ENCODE data around the gene MLX. TPM values are rescaled to one million over a fixed set of nuclear protein-coding genes. Genes with fewer than 3 reads are reported as not detected.
A peak's percentile ranks its signal among the peaks of the same experiment; 100 is the strongest.

Gene MLX
- total RNA-seq, 1 donor: 43.4 TPM

DNA sequence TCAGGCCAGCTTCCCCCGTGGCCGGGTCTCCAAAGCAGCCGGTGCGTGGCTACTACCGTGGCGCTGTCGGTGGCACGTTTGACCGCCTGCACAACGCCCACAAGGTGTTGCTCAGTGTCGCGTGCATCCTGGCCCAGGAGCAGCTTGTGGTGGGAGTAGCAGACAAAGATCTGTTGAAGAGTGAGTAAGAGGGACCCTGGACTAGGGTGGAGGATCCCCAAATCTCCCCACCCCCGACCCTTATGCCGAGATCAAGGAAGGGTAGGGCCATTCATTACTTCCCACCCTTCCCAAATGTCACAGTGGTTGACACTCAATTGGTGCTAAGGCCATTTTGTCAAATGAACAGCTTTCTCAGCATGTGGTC is 3.8 kb upstream of the MLX start:
- Histone ChIP-seq H4K20me1 (ENCODE audit: insufficient read depth, low read length) (no peaks in the 10 kb centered on the region), H2AFZ (ENCODE audit: low read length) (no peak overlapping the region), H3K27me3 (ENCODE audit: insufficient read depth, low read length) (no peaks in the 10 kb centered on the region), H3K27ac (ENCODE audit: low read depth, low read length) (peak overlapping the region; percentile 90), H3K4me1 (ENCODE audit: insufficient read depth, low read length) (peaks cover 32% of the 10 kb centered on the region), H3K4me2 (ENCODE audit: insufficient read depth, low read length) (peak overlapping the region; percentile 88), H3K9me3 (ENCODE audit: low read depth, low read length) (no peaks in the 10 kb centered on the region), H3K36me3 (ENCODE audit: insufficient read depth, low read length) (peaks cover 31% of the 10 kb centered on the region), H3K79me2 (ENCODE audit: insufficient read depth, low read length) (peaks cover 53% of the 10 kb centered on the region), H3K4me3 (ENCODE audit: insufficient read depth, low read length) (peak overlapping the region; percentile 93)
- TF ChIP-seq, protein P1, sequence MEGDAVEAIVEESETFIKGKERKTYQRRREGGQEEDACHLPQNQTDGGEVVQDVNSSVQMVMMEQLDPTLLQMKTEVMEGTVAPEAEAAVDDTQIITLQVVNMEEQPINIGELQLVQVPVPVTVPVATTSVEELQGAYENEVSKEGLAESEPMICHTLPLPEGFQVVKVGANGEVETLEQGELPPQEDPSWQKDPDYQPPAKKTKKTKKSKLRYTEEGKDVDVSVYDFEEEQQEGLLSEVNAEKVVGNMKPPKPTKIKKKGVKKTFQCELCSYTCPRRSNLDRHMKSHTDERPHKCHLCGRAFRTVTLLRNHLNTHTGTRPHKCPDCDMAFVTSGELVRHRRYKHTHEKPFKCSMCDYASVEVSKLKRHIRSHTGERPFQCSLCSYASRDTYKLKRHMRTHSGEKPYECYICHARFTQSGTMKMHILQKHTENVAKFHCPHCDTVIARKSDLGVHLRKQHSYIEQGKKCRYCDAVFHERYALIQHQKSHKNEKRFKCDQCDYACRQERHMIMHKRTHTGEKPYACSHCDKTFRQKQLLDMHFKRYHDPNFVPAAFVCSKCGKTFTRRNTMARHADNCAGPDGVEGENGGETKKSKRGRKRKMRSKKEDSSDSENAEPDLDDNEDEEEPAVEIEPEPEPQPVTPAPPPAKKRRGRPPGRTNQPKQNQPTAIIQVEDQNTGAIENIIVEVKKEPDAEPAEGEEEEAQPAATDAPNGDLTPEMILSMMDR (IDR thresholded peaks at IDR 0.05; ENCODE audit: extremely low read depth, low read depth, low read length): no peak
- no peak for DNase-seq (ENCODE audit: insufficient read length, low spot score, missing footprints)

DNA sequence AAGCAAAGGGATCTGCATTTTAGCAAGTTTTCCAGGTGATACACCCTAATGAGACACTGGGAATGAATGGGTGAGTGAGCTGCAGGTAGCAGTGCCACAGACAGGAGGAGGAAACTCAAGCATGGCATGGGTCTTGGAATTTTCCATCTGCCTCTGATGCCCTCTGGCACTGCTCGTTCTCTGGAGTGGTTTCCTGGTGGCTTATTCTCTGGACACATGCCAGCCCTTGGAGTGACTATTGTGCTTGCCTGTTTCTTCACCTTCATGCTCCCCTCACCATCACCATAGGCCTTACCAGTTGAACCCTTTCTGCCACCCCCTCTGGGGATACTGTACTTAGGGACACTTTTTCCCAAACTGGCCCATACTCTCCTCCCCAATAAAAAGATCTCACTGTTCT is 3.4 kb upstream of the MLX start:
- H3K4me3 ChIP-seq (ENCODE audit: insufficient read depth, low read length): peak overlapping the region; percentile 93
- H3K27me3 ChIP-seq (ENCODE audit: insufficient read depth, low read length): no peaks in the 10 kb centered on the region
- no peak overlapping the region for H2AFZ ChIP-seq (ENCODE audit: low read length)
- no peaks in the 10 kb centered on the region for H3K9me3 ChIP-seq (ENCODE audit: low read depth, low read length)
- peak overlapping the region; percentile 90 for H3K27ac ChIP-seq (ENCODE audit: low read depth, low read length)
- peak overlapping the region; percentile 88 for H3K4me2 ChIP-seq (ENCODE audit: insufficient read depth, low read length)
- no peak for DNase-seq (ENCODE audit: insufficient read length, low spot score, missing footprints)
- peaks cover 34% of the 10 kb centered on the region for H3K36me3 ChIP-seq (ENCODE audit: insufficient read depth, low read length)
- no peaks in the 10 kb centered on the region for H4K20me1 ChIP-seq (ENCODE audit: insufficient read depth, low read length)
- peaks cover 57% of the 10 kb centered on the region for H3K79me2 ChIP-seq (ENCODE audit: insufficient read depth, low read length)
- H3K4me1 ChIP-seq (ENCODE audit: insufficient read depth, low read length): peaks cover 32% of the 10 kb centered on the region
- TF ChIP-seq, protein P1 (IDR thresholded peaks at IDR 0.05; ENCODE audit: extremely low read depth, low read depth, low read length): no peak

DNA sequence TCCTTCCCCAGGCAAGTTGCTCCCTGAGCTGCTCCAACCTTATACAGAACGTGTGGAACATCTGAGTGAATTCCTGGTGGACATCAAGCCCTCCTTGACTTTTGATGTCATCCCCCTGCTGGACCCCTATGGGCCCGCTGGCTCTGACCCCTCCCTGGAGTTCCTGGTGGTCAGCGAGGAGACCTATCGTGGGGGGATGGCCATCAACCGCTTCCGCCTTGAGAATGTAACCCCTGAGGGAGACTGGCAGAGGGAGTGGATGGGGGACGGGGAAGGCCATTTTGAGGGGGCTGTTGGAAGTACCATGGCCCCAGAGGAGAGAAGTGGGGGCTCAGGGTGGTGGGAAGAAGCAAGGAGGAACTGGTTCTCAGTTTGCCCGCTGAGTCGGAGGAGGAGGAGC is 3.0 kb upstream of the MLX start:
- no peak overlapping the region for H3K4me3 ChIP-seq (ENCODE audit: insufficient read depth, low read length)
- peak overlapping the region; percentile 90 for H3K27ac ChIP-seq (ENCODE audit: low read depth, low read length)
- H3K9me3 ChIP-seq (ENCODE audit: low read depth, low read length): no peaks in the 10 kb centered on the region
- H3K36me3 ChIP-seq (ENCODE audit: insufficient read depth, low read length): peaks cover 38% of the 10 kb centered on the region
- peaks cover 61% of the 10 kb centered on the region for H3K79me2 ChIP-seq (ENCODE audit: insufficient read depth, low read length)
- H3K4me2 ChIP-seq (ENCODE audit: insufficient read depth, low read length): peak overlapping the region; percentile 88
- TF ChIP-seq, protein P1 (IDR thresholded peaks at IDR 0.05; ENCODE audit: extremely low read depth, low read depth, low read length): no peak
- no peak overlapping the region for H2AFZ ChIP-seq (ENCODE audit: low read length)
- H3K27me3 ChIP-seq (ENCODE audit: insufficient read depth, low read length): no peaks in the 10 kb centered on the region
- H4K20me1 ChIP-seq (ENCODE audit: insufficient read depth, low read length): no peaks in the 10 kb centered on the region
- peaks cover 32% of the 10 kb centered on the region for H3K4me1 ChIP-seq (ENCODE audit: insufficient read depth, low read length)
- peak; percentile 36 for DNase-seq (ENCODE audit: insufficient read length, low spot score, missing footprints)

DNA sequence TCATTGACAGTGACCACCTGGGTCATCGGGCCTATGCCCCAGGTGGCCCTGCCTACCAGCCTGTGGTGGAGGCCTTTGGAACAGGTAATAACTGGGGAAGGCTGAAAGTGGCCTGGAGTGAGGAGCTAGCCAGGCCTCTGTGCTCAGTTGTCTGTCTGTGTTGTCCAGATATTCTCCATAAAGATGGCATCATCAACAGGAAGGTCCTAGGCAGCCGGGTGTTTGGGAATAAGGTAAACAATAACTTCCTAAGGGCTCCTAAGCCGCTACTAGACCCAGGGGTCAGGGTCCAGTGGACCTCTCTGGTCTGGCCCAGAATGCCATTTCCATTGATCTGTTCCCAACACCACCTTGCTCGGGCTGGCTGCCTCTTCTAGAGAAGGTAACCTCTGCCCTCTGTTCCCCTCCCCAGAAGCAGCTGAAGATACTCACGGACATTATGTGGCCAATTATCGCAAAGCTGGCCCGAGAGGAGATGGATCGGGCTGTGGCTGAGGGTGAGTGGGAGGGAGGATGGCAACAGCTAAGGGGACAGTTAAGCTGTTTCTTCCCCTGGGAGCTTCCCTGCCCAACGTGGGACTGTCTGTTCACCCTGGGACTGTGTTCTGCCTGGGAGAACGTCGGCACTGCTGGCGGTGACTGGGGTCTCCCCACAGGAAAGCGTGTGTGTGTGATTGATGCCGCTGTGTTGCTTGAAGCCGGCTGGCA is 1.9 kb upstream of the MLX start:
- Histone ChIP-seq H3K27me3 (ENCODE audit: insufficient read depth, low read length) (no peaks in the 10 kb centered on the region), H3K4me3 (ENCODE audit: insufficient read depth, low read length) (no peak overlapping the region), H3K9me3 (ENCODE audit: low read depth, low read length) (no peaks in the 10 kb centered on the region), H3K36me3 (ENCODE audit: insufficient read depth, low read length) (peaks cover 48% of the 10 kb centered on the region), H4K20me1 (ENCODE audit: insufficient read depth, low read length) (peaks cover 9% of the 10 kb centered on the region), H3K4me1 (ENCODE audit: insufficient read depth, low read length) (peaks cover 32% of the 10 kb centered on the region), H2AFZ (ENCODE audit: low read length) (no peak overlapping the region), H3K4me2 (ENCODE audit: insufficient read depth, low read length) (no peak overlapping the region), H3K79me2 (ENCODE audit: insufficient read depth, low read length) (peaks cover 71% of the 10 kb centered on the region), H3K27ac (ENCODE audit: low read depth, low read length) (no peak overlapping the region)
- TF ChIP-seq, protein P1 (IDR thresholded peaks at IDR 0.05; ENCODE audit: extremely low read depth, low read depth, low read length): no peak
- peak; percentile 37 for DNase-seq (ENCODE audit: insufficient read length, low spot score, missing footprints)
